DMS114 treated with DMSO at 0.1 percent for 48 hours (cell line): ENCODE results near the gene PSPC1.

Experiments used
- DNase-seq: peaks from one replicate; lab custom pipeline; 2025; ENCODE audit not compliant: unreplicated experiment; lab: John Stamatoyannopoulos, UW

Gene PSPC1

GRCh38 chr13:19676168-19676567 is 106.6 kb downstream of the PSPC1 start:
- DNase-seq = no peak

- no peak for DNase-seq
Measured at GRCh38 chr13:19674898-19675297, 107.8 kb downstream of the PSPC1 start.

GRCh38 chr13:19673473-19674430 is 109.0 kb downstream of the PSPC1 start:
- DNase-seq = no peak

GRCh38 chr13:19672990-19673389 is 109.8 kb downstream of the PSPC1 start:
- DNase-seq = no peak

GRCh38 chr13:19670147-19670546 is 112.6 kb downstream of the PSPC1 start:
- DNase-seq = no peak

- DNase-seq = no peak
Measured at GRCh38 chr13:19668778-19669177, 114.0 kb downstream of the PSPC1 start.

- no peak for DNase-seq
Measured at GRCh38 chr13:19665427-19665859, 117.3 kb downstream of the PSPC1 start.

GRCh38 chr13:19664481-19665230 is 118.1 kb downstream of the PSPC1 start:
- no peak for DNase-seq

GRCh38 chr13:19663416-19663979 is 119.2 kb downstream of the PSPC1 start:
- DNase-seq = no peak

- no peak for DNase-seq
Measured at GRCh38 chr13:19661561-19661960, 121.2 kb downstream of the PSPC1 start.

GRCh38 chr13:19661126-19661525 is 121.6 kb downstream of the PSPC1 start:
- no peak for DNase-seq

GRCh38 chr13:19658831-19659230 is 123.9 kb downstream of the PSPC1 start:
- DNase-seq = no peak

- no peak for DNase-seq
Measured at GRCh38 chr13:19657872-19658591, 124.7 kb downstream of the PSPC1 start.
